Keratinocyte (primary cell): ENCODE results near the gene WDR7.

ENCODE experiments used
- CTCF ChIP-seq, 3 experiments: IDR thresholded peaks in 1 of 3; conservative IDR thresholded peaks in 1 of 3; optimal IDR thresholded peaks in 1 of 3; 2 replicates in 2 of 3; 3 replicates in 1 of 3; pipeline versions ENCODE3 to v1.5.1; 2011; ENCODE audit warnings: low read length in 3 of 3, mild to moderate bottlenecking in 3 of 3, moderate library complexity in 2 of 3, control low read depth in 1 of 3, inconsistent platforms in 1 of 3; ENCODE audit not compliant: insufficient read depth in 2 of 3; ENCODE audit errors: extremely low read depth in 1 of 3
- EZH2 ChIP-seq: IDR thresholded peaks from one replicate; pipeline ENCODE4 v1.6.1; 2012; ENCODE audit warnings: inconsistent platforms, mild to moderate bottlenecking, low read length, moderate library complexity

- TF ChIP-seq CTCF (optimal IDR thresholded peaks at IDR 0.05 in 1 of 3, IDR thresholded peaks at IDR 0.05 in 1 of 3, conservative IDR thresholded peaks at IDR 0.05 in 1 of 3; ENCODE audit: extremely low read depth in 1 of 3, insufficient read depth in 2 of 3, low read length in 3 of 3) (no peak), EZH2 (no peak)
Measured at GRCh38 chr18:56627991-56628390, 23.2 kb upstream of the WDR7 start.
